Kidney (tissue), 14 donors: Measurements from ENCODE around the gene NRG2. TPM values are rescaled to one million over a fixed set of nuclear protein-coding genes. Genes with fewer than 3 reads are reported as not detected.

ENCODE experiments used
- DNase-seq, 5 donors: peaks; one replicate each; pipeline ENCODE4 v3.0.0-alpha.2; 2013 to 2020
- FAIRE-seq: peaks from 2 replicates; lab custom pipeline; 2012; peaks lifted over from hg19 to GRCh38; lab: Jason Lieb, UNC
- H3K27ac ChIP-seq, 2 donors: one replicate each; pipeline ENCODE4 v1.7.0; 2013; ENCODE audit warnings: low read depth in 2 of 2, low read length in 2 of 2, inconsistent platforms in 1 of 2
- H3K27me3 ChIP-seq: one replicate; pipeline ENCODE4 v1.7.1; 2013; ENCODE audit warnings: low read length, inconsistent platforms; ENCODE audit not compliant: control insufficient read depth, insufficient read depth
- H3K36me3 ChIP-seq, 3 donors: one replicate each; pipeline versions ENCODE4 v1.7.0 to v1.7.1; 2013; ENCODE audit warnings: low read length in 3 of 3, control low read depth in 1 of 3, inconsistent platforms in 1 of 3; ENCODE audit not compliant: insufficient read depth in 3 of 3, control insufficient read depth in 2 of 3
- H3K4me1 ChIP-seq, 3 donors: one replicate each; pipeline versions ENCODE4 v1.7.0 to v1.7.1; 2013; ENCODE audit warnings: low read length in 3 of 3, inconsistent platforms in 1 of 3, low read depth in 1 of 3; ENCODE audit not compliant: control insufficient read depth in 2 of 3, insufficient read depth in 2 of 3
- H3K4me3 ChIP-seq, 3 donors: one replicate each; pipeline versions ENCODE4 v1.7.0 to v1.8.1; 2013; ENCODE audit warnings: low read length in 3 of 3, control low read depth in 1 of 3, inconsistent platforms in 1 of 3
- H3K9ac ChIP-seq, 3 donors: one replicate each; pipeline versions ENCODE4 v1.7.0 to v1.7.1; 2013; ENCODE audit warnings: low read length in 3 of 3, control low read depth in 1 of 3, inconsistent platforms in 1 of 3
- H3K9me3 ChIP-seq, 3 donors: one replicate each; pipeline versions ENCODE4 v1.7.0 to v1.7.1; 2013; ENCODE audit warnings: low read length in 3 of 3, control low read depth in 1 of 3, inconsistent platforms in 1 of 3; ENCODE audit not compliant: control insufficient read depth in 2 of 3, insufficient read depth in 1 of 3
- intact Hi-C: fragments of 100-400 bp; cut with DNase I; formaldehyde crosslinking; loops from one replicate; pipeline ENCODE4 v1.11.1; 2022
- polyA plus RNA-seq: library from polyadenylated mRNA; stranded (reverse); fragments of 350-450 nt; fragmentation: Illumina TruSeq; extraction: RNeasy Lipid Tissue Mini Kit (QIAGEN cat#74804); gene quantifications from one replicate; pipeline ENCODE4 v1.2.3, GENCODE V29; 2014; ENCODE audit warnings: low read depth, low replicate concordance; ENCODE audit not compliant: insufficient read depth
- total RNA-seq: library from RNA; stranded (reverse); fragmentation: NEBNext Ultra II Directional; extraction: Animal tissue kit (Norgen Biotek cat#: 25700); gene quantifications from one replicate; pipeline ENCODE4 v1.2.1, GENCODE V29; 2021
- TF ChIP-seq, protein P1 (sequence below): IDR thresholded peaks from 3 replicates; pipeline ENCODE4 v1.5.1; 2012; ENCODE audit warnings: mild to moderate bottlenecking, moderate library complexity, borderline replicate concordance; ENCODE audit not compliant: insufficient read depth; ENCODE audit errors: extremely low read depth
- donor health status: control.
- donor health status: control.
- donor health status: control.
- donor health status: control.
- donor health status: control.
- donor health status: DM: yes; HTN: yes; CAD: no.
- donor health status: Normal renal cell carcinoma (clear cell type).

Gene NRG2
- total and polyA plus RNA-seq, 2 donors from 2014 or later, result 1.9 to 4.6 TPM

DNA sequence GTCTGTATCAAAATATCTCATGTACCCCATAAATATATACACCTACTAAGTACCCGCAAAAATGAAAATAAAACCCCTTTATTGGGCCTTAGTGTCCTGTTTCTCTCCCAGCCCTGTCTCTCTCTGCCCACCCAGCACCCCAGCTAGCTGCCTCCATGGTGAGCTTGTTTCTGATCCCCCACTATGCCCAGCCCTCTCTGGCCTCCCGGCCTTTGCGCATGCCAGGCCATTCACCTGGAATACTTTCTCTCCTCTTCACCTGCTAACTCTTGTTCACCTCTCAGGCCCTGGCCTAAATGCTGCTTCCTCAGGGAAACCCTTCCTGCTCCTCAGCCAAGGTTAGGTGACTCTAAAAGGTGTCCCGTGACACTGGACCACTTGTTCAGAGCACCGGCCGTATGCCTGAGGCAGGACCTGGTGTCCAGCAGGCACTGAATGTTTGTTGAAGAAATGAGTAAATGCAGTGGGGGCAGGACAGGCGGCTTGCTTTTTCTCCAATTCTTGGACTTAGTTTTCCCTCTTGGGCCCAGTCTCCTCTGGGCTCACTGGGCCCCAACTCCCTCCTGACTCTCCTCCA is 189.0 kb downstream of the NRG2 start:
- no peaks in the 10 kb centered on the region for H3K4me1 ChIP-seq
- intact Hi-C loops, result no loop called here
- TF ChIP-seq, protein P1, sequence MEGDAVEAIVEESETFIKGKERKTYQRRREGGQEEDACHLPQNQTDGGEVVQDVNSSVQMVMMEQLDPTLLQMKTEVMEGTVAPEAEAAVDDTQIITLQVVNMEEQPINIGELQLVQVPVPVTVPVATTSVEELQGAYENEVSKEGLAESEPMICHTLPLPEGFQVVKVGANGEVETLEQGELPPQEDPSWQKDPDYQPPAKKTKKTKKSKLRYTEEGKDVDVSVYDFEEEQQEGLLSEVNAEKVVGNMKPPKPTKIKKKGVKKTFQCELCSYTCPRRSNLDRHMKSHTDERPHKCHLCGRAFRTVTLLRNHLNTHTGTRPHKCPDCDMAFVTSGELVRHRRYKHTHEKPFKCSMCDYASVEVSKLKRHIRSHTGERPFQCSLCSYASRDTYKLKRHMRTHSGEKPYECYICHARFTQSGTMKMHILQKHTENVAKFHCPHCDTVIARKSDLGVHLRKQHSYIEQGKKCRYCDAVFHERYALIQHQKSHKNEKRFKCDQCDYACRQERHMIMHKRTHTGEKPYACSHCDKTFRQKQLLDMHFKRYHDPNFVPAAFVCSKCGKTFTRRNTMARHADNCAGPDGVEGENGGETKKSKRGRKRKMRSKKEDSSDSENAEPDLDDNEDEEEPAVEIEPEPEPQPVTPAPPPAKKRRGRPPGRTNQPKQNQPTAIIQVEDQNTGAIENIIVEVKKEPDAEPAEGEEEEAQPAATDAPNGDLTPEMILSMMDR, result no peak
- no peak overlapping the region for H3K27ac ChIP-seq
- no peak overlapping the region for H3K4me3 ChIP-seq
- no peaks in the 10 kb centered on the region for H3K9me3 ChIP-seq
- FAIRE-seq (no peak), DNase-seq (peak in 1 of 5 donors; percentile 54)
- H3K27me3 ChIP-seq, result no peaks in the 10 kb centered on the region
- no peak overlapping the region for H3K9ac ChIP-seq
- H3K36me3 ChIP-seq, result peaks cover 0 to 5% (median 0%) of the 10 kb centered on the region in 3 donors

- intact Hi-C loops, result no loop called here
- DNase-seq (peak in 1 of 5 donors; percentile 32), FAIRE-seq (no peak)
- TF ChIP-seq, protein P1, result no peak
- H3K36me3 ChIP-seq, result peaks cover 0 to 5% (median 0%) of the 10 kb centered on the region in 3 donors
- no peak overlapping the region for H3K27ac ChIP-seq
- H3K9ac ChIP-seq, result no peak overlapping the region
- H3K9me3 ChIP-seq, result no peaks in the 10 kb centered on the region
- H3K4me3 ChIP-seq, result no peak overlapping the region
- H3K4me1 ChIP-seq, result no peaks in the 10 kb centered on the region
- no peaks in the 10 kb centered on the region for H3K27me3 ChIP-seq
These were observed 190.4 kb downstream of the NRG2 start for GRCh38 chr5:139852696-139853095.

- TF ChIP-seq, protein P1, result no peak
- peak in 1 of 5 donors; percentile 48 for DNase-seq
- no peaks in the 10 kb centered on the region for H3K27me3 ChIP-seq
- H3K27ac ChIP-seq, result no peak overlapping the region
- H3K9ac ChIP-seq, result no peak overlapping the region
- intact Hi-C loops, result no loop called here
- H3K9me3 ChIP-seq, result no peaks in the 10 kb centered on the region
- H3K36me3 ChIP-seq, result peaks cover 0 to 5% (median 0%) of the 10 kb centered on the region in 3 donors
- H3K4me3 ChIP-seq, result no peak overlapping the region
- no peak for FAIRE-seq
- no peaks in the 10 kb centered on the region for H3K4me1 ChIP-seq
These were observed 191.5 kb downstream of the NRG2 start for GRCh38 chr5:139851558-139851957.
